Panc1 (cell line): ENCODE data around the gene GSDMA.

ENCODE experiments used
- POLR2AphosphoS5 ChIP-seq: IDR thresholded peaks from 2 replicates; pipeline ENCODE4 v1.6.1; 2012; ENCODE audit warnings: mild to moderate bottlenecking, low read depth, low read length, moderate library complexity
- TF ChIP-seq, protein P1 (sequence below): fragments of 450-650 bp; IDR thresholded peaks from 2 replicates; pipeline ENCODE4 v1.5.1; 2017; ENCODE audit warnings: mild to moderate bottlenecking
- TF ChIP-seq, protein P2 (sequence below), 2 experiments: IDR thresholded peaks; 2 replicates each; pipeline ENCODE4 v1.6.1; 2011 to 2012; ENCODE audit warnings: low read depth in 2 of 2, control low read depth in 1 of 2, low read length in 1 of 2, mild to moderate bottlenecking in 1 of 2, moderate library complexity in 1 of 2; ENCODE audit not compliant: insufficient read depth in 1 of 2

DNA sequence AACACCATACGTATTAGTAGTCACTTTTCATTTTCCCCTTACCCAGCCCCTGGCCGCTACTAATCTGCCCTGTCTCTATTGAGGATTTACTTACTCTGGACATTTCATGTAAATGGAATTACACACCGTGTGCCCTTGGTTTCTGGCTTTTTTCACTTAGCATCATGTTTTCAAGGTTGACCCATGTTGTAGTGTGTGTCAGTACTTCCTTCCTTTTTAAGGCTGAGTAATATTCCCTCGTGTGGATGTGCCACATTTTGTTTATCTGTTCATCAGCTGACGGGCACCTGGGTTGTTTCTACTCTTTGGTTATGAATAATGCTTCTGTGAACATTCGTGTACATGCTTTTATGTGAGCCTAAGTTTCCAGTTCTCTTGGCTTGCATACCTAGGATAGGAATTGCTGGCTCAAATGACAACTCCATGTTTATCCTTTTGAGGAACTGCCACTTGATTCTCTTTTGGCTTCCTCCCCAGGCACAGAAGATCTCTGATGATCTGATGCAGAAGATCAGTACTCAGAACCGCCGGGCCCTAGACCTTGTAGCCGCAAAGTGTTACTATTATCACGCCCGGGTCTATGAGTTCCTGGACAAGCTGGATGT is 25.5 kb downstream of the GSDMA start:
- TF ChIP-seq, protein P1, sequence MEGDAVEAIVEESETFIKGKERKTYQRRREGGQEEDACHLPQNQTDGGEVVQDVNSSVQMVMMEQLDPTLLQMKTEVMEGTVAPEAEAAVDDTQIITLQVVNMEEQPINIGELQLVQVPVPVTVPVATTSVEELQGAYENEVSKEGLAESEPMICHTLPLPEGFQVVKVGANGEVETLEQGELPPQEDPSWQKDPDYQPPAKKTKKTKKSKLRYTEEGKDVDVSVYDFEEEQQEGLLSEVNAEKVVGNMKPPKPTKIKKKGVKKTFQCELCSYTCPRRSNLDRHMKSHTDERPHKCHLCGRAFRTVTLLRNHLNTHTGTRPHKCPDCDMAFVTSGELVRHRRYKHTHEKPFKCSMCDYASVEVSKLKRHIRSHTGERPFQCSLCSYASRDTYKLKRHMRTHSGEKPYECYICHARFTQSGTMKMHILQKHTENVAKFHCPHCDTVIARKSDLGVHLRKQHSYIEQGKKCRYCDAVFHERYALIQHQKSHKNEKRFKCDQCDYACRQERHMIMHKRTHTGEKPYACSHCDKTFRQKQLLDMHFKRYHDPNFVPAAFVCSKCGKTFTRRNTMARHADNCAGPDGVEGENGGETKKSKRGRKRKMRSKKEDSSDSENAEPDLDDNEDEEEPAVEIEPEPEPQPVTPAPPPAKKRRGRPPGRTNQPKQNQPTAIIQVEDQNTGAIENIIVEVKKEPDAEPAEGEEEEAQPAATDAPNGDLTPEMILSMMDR: no peak
- no peak for TF ChIP-seq POLR2AphosphoS5
- TF ChIP-seq, protein P2, sequence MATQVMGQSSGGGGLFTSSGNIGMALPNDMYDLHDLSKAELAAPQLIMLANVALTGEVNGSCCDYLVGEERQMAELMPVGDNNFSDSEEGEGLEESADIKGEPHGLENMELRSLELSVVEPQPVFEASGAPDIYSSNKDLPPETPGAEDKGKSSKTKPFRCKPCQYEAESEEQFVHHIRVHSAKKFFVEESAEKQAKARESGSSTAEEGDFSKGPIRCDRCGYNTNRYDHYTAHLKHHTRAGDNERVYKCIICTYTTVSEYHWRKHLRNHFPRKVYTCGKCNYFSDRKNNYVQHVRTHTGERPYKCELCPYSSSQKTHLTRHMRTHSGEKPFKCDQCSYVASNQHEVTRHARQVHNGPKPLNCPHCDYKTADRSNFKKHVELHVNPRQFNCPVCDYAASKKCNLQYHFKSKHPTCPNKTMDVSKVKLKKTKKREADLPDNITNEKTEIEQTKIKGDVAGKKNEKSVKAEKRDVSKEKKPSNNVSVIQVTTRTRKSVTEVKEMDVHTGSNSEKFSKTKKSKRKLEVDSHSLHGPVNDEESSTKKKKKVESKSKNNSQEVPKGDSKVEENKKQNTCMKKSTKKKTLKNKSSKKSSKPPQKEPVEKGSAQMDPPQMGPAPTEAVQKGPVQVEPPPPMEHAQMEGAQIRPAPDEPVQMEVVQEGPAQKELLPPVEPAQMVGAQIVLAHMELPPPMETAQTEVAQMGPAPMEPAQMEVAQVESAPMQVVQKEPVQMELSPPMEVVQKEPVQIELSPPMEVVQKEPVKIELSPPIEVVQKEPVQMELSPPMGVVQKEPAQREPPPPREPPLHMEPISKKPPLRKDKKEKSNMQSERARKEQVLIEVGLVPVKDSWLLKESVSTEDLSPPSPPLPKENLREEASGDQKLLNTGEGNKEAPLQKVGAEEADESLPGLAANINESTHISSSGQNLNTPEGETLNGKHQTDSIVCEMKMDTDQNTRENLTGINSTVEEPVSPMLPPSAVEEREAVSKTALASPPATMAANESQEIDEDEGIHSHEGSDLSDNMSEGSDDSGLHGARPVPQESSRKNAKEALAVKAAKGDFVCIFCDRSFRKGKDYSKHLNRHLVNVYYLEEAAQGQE (IDR thresholded peaks at IDR 0.05; ENCODE audit: insufficient read depth in 1 of 2, low read depth in 2 of 2, low read length in 1 of 2): no peak
